Loucy (cell line): ENCODE measurements around the gene NCAPD2.

Experiments
- EZH2phosphoT487 ChIP-seq: fragments of 200-600 bp; IDR thresholded peaks from 2 replicates; pipeline ENCODE4 v1.6.1; 2018; ENCODE audit warnings: antibody characterized with exemption, mild to moderate bottlenecking, moderate library complexity, borderline replicate concordance
- TF ChIP-seq, protein P1 (sequence below): fragments of 200-600 bp; sonication (generic); conservative IDR thresholded peaks from 2 replicates; pipeline ENCODE4 v1.5.1; 2014; ENCODE audit warnings: mild to moderate bottlenecking, antibody characterized with exemption, low read length

DNA sequence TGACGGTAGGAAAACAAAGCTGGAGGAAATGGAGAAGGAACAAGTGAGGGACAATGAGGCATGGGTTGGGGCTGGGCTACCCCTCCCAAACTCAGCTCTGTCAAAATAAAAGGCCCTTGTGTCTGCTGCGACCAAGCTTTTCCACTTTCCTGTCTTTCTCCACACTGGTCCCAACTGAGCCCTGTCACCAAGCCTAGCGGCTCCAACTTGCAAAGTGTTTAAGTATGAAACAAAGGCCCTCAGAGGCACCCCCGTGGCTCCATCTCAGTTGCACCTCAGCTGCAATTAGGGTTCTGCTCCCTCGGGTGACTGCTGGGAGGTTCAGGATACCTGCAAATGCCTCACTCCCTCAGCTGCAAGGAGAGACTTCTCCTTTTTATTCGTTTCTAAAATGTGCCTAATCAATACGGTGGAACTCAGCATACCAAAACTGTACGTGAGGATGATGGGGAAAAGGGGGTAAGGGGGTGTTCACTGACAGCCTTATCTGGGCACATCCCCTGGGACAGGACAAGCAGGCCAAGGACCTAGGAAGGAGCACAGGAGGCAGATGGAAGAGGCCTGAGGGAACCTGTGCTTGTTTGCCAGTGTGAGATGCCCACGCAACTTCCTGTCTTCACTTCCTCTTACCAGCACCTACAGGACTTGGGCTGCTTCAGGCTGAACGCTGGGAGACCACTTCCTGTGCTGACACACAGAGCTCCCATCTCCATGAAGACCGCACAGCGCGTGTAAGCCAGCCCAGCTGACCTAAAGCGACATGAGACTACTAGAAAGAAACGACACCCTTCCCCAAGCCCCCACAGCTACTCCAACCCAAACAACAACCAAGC, 32.3 kb upstream of the NCAPD2 start:
- TF ChIP-seq, protein P1, sequence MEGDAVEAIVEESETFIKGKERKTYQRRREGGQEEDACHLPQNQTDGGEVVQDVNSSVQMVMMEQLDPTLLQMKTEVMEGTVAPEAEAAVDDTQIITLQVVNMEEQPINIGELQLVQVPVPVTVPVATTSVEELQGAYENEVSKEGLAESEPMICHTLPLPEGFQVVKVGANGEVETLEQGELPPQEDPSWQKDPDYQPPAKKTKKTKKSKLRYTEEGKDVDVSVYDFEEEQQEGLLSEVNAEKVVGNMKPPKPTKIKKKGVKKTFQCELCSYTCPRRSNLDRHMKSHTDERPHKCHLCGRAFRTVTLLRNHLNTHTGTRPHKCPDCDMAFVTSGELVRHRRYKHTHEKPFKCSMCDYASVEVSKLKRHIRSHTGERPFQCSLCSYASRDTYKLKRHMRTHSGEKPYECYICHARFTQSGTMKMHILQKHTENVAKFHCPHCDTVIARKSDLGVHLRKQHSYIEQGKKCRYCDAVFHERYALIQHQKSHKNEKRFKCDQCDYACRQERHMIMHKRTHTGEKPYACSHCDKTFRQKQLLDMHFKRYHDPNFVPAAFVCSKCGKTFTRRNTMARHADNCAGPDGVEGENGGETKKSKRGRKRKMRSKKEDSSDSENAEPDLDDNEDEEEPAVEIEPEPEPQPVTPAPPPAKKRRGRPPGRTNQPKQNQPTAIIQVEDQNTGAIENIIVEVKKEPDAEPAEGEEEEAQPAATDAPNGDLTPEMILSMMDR: no peak
- no peak for TF ChIP-seq EZH2phosphoT487
